Measurements from ENCODE around the gene CNTNAP5. TPM values are rescaled to one million over a fixed set of nuclear protein-coding genes. Genes with fewer than 3 reads are reported as not detected.
A peak's percentile ranks its signal among the peaks of the same experiment; 100 is the strongest.

The CNTNAP5 gene
- total and polyA plus RNA-seq, 4 donors = 16.7 to 63.2 (median 39.1) TPM

DNA sequence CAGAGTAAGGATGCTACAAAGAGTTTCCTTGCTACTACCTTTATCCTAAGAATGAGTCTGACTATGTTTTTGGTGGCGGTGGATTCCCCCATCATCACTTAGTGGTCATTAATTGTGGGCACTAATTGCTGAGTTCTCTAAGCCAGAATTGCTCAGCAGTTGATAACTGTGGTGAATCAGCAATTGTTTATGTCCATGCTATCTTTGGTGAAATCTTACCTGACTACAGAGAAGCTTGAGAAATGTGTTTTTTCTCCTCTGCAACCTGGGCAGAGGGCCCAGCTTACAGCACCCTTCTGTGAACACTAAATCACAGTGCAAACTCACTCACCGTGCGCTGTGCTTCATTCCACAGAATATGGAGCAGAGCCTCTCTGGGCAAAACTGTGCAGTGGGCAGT is 683.6 kb downstream of the CNTNAP5 start:
- no peak overlapping the region for H3K4me3 ChIP-seq (ENCODE audit: low read depth, low read length)
- H3K36me3 ChIP-seq (ENCODE audit: control insufficient read depth, insufficient read depth, low read length) = no peaks in the 10 kb centered on the region
- H3K9me3 ChIP-seq (ENCODE audit: control insufficient read depth, insufficient read depth, low read length) = no peaks in the 10 kb centered on the region
- H3K27me3 ChIP-seq (ENCODE audit: control insufficient read depth, insufficient read depth, low read length) = no peaks in the 10 kb centered on the region
- H3K27ac ChIP-seq (ENCODE audit: low read depth, low read length) = no peak overlapping the region
- DNase-seq (ENCODE audit: low read depth in 4 of 6, low spot score in 6 of 6) = no peak
- H3K4me1 ChIP-seq (ENCODE audit: control insufficient read depth, insufficient read depth, low read length) = no peaks in the 10 kb centered on the region
- WGBS (ENCODE audit: insufficient coverage) = 75% methylated on average over 2 of the region's 3 CpGs

GRCh38 chr2:124713969-124714368 is 688.9 kb downstream of the CNTNAP5 start:
- Histone ChIP-seq H3K4me3 (ENCODE audit: low read depth, low read length) (no peak overlapping the region), H3K9me3 (ENCODE audit: control insufficient read depth, insufficient read depth, low read length) (no peaks in the 10 kb centered on the region), H3K36me3 (ENCODE audit: control insufficient read depth, insufficient read depth, low read length) (no peaks in the 10 kb centered on the region), H3K4me1 (ENCODE audit: control insufficient read depth, insufficient read depth, low read length) (no peaks in the 10 kb centered on the region), H3K27me3 (ENCODE audit: control insufficient read depth, insufficient read depth, low read length) (no peaks in the 10 kb centered on the region), H3K27ac (ENCODE audit: low read depth, low read length) (no peak overlapping the region)
- WGBS (ENCODE audit: insufficient coverage) = no CpG with 5 or more reads among the region's 2 CpGs
- no peak for DNase-seq (ENCODE audit: low read depth in 4 of 6, low spot score in 6 of 6)

DNA sequence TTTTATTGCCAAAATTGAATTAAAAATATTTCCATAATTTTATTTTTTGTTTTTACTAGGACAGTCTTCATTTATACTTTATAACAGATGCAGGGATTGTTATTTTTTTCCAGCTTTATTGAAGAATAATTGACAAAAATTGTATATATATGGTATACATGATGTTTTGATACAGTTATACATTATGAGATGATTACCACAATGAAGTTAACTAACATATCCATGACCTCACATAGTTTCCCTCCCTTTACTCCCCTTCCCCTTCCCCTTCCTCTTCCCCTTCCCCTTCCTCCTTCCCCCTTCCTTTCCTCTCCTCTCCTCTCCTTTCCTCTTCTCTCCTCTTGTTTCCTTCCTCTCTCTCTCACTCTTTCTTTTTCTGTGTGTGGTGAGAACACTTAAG is 700.1 kb downstream of the CNTNAP5 start:
- H3K27me3 ChIP-seq (ENCODE audit: control insufficient read depth, insufficient read depth, low read length) = no peaks in the 10 kb centered on the region
- no peaks in the 10 kb centered on the region for H3K36me3 ChIP-seq (ENCODE audit: control insufficient read depth, insufficient read depth, low read length)
- H3K4me1 ChIP-seq (ENCODE audit: control insufficient read depth, insufficient read depth, low read length) = no peaks in the 10 kb centered on the region
- no peak overlapping the region for H3K27ac ChIP-seq (ENCODE audit: low read depth, low read length)
- no peaks in the 10 kb centered on the region for H3K9me3 ChIP-seq (ENCODE audit: control insufficient read depth, insufficient read depth, low read length)
- no peak for DNase-seq (ENCODE audit: low read depth in 4 of 6, low spot score in 6 of 6)
- no peak overlapping the region for H3K4me3 ChIP-seq (ENCODE audit: low read depth, low read length)

GRCh38 chr2:124740636-124741035 is 715.5 kb downstream of the CNTNAP5 start:
- Histone ChIP-seq H3K36me3 (ENCODE audit: control insufficient read depth, insufficient read depth, low read length) (no peaks in the 10 kb centered on the region), H3K27ac (ENCODE audit: low read depth, low read length) (no peak overlapping the region), H3K4me1 (ENCODE audit: control insufficient read depth, insufficient read depth, low read length) (no peaks in the 10 kb centered on the region), H3K4me3 (ENCODE audit: low read depth, low read length) (no peak overlapping the region), H3K27me3 (ENCODE audit: control insufficient read depth, insufficient read depth, low read length) (no peaks in the 10 kb centered on the region), H3K9me3 (ENCODE audit: control insufficient read depth, insufficient read depth, low read length) (no peaks in the 10 kb centered on the region)
- WGBS (ENCODE audit: insufficient coverage) = 80% methylated on average over 1 of the region's 2 CpGs
- no peak for DNase-seq (ENCODE audit: low read depth in 4 of 6, low spot score in 6 of 6)

GRCh38 chr2:124753842-124754241 is 728.8 kb downstream of the CNTNAP5 start:
- Histone ChIP-seq H3K4me1 (ENCODE audit: control insufficient read depth, insufficient read depth, low read length) (no peaks in the 10 kb centered on the region), H3K27me3 (ENCODE audit: control insufficient read depth, insufficient read depth, low read length) (no peaks in the 10 kb centered on the region), H3K36me3 (ENCODE audit: control insufficient read depth, insufficient read depth, low read length) (no peaks in the 10 kb centered on the region), H3K27ac (ENCODE audit: low read depth, low read length) (no peak overlapping the region), H3K4me3 (ENCODE audit: low read depth, low read length) (no peak overlapping the region), H3K9me3 (ENCODE audit: control insufficient read depth, insufficient read depth, low read length) (no peaks in the 10 kb centered on the region)
- no peak for DNase-seq (ENCODE audit: low read depth in 4 of 6, low spot score in 6 of 6)
- 100% methylated on average over 1 of the region's 3 CpGs for WGBS (ENCODE audit: insufficient coverage)

GRCh38 chr2:124755386-124755785 is 730.3 kb downstream of the CNTNAP5 start:
- H3K9me3 ChIP-seq (ENCODE audit: control insufficient read depth, insufficient read depth, low read length) = no peaks in the 10 kb centered on the region
- no peak overlapping the region for H3K27ac ChIP-seq (ENCODE audit: low read depth, low read length)
- no peaks in the 10 kb centered on the region for H3K27me3 ChIP-seq (ENCODE audit: control insufficient read depth, insufficient read depth, low read length)
- H3K4me1 ChIP-seq (ENCODE audit: control insufficient read depth, insufficient read depth, low read length) = no peaks in the 10 kb centered on the region
- DNase-seq (ENCODE audit: low read depth in 4 of 6, low spot score in 6 of 6) = peak in 2 of 6 donors; percentile 14 to 17
- H3K4me3 ChIP-seq (ENCODE audit: low read depth, low read length) = no peak overlapping the region
- no CpG with 5 or more reads among the region's 1 CpG for WGBS (ENCODE audit: insufficient coverage)
- no peaks in the 10 kb centered on the region for H3K36me3 ChIP-seq (ENCODE audit: control insufficient read depth, insufficient read depth, low read length)

DNA sequence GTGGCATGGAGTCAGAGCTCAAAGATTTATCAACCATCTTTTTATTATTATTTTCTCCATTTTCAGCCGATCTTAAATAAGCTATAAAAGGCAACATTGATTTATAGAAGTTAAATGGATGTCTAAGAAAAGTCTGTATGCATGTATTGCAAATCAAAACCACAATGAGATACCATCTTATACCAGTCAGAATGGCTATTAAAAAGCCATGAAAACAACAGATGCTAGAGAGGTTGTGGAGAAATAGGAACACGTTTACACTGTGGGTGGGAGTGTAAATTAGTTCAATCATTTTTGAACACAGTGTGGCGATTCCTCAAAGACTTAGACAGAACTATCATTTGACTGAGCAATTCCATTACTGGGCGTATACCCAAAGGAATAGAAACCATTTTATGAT is 731.0 kb downstream of the CNTNAP5 start:
- no peak for DNase-seq (ENCODE audit: low read depth in 4 of 6, low spot score in 6 of 6)
- no peaks in the 10 kb centered on the region for H3K9me3 ChIP-seq (ENCODE audit: control insufficient read depth, insufficient read depth, low read length)
- no peak overlapping the region for H3K27ac ChIP-seq (ENCODE audit: low read depth, low read length)
- H3K4me1 ChIP-seq (ENCODE audit: control insufficient read depth, insufficient read depth, low read length) = no peaks in the 10 kb centered on the region
- H3K36me3 ChIP-seq (ENCODE audit: control insufficient read depth, insufficient read depth, low read length) = no peaks in the 10 kb centered on the region
- no peak overlapping the region for H3K4me3 ChIP-seq (ENCODE audit: low read depth, low read length)
- WGBS (ENCODE audit: insufficient coverage) = no CpG with 5 or more reads among the region's 4 CpGs
- H3K27me3 ChIP-seq (ENCODE audit: control insufficient read depth, insufficient read depth, low read length) = no peaks in the 10 kb centered on the region

DNA sequence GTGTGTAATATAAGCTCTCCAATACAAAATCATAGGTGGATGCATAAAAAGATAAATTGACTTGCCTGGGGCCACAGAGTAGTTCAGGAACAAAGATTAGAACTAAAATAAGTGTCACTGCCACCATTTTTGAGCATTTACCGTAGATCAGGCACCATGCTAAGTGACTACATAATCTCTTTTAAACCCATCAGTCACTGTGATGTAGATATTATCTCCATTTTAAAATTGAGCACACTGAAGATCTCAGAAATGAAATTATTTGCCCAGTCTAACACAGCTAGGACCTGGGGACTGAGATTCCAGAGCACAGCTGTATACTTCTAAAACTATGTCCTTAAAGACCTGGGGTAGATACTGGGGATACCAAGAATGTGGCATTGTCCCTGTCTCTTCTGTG is 737.3 kb downstream of the CNTNAP5 start:
- H3K27ac ChIP-seq (ENCODE audit: low read depth, low read length) = no peak overlapping the region
- no peak overlapping the region for H3K4me3 ChIP-seq (ENCODE audit: low read depth, low read length)
- no peak for DNase-seq (ENCODE audit: low read depth in 4 of 6, low spot score in 6 of 6)
- no peaks in the 10 kb centered on the region for H3K4me1 ChIP-seq (ENCODE audit: control insufficient read depth, insufficient read depth, low read length)
- no CpG with 5 or more reads among the region's 1 CpG for WGBS (ENCODE audit: insufficient coverage)
- no peaks in the 10 kb centered on the region for H3K27me3 ChIP-seq (ENCODE audit: control insufficient read depth, insufficient read depth, low read length)
- no peaks in the 10 kb centered on the region for H3K36me3 ChIP-seq (ENCODE audit: control insufficient read depth, insufficient read depth, low read length)
- no peaks in the 10 kb centered on the region for H3K9me3 ChIP-seq (ENCODE audit: control insufficient read depth, insufficient read depth, low read length)

DNA sequence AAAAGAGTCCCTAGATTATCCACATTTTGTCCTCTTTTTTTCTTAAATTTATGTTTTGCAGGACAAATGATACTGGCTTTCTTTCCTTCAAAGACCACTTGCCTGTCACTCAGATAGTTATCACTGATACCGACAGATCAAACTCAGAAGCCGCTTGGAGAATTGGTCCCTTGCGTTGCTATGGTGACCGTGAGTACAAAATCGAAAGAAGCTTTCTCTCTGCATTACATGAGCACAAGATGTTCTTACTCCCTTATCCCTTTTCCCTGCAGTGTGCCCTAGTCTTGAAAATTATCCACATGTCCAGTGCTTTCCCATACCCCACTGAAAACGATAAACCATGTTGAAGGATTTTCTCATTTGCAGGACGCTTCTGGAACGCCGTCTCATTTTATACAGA is 738.5 kb downstream of the CNTNAP5 start:
- H3K36me3 ChIP-seq (ENCODE audit: control insufficient read depth, insufficient read depth, low read length) = no peaks in the 10 kb centered on the region
- H3K4me3 ChIP-seq (ENCODE audit: low read depth, low read length) = no peak overlapping the region
- peak; percentile 28 to 89 (median 42) for DNase-seq (ENCODE audit: low read depth in 4 of 6, low spot score in 6 of 6)
- no peaks in the 10 kb centered on the region for H3K9me3 ChIP-seq (ENCODE audit: control insufficient read depth, insufficient read depth, low read length)
- no peaks in the 10 kb centered on the region for H3K27me3 ChIP-seq (ENCODE audit: control insufficient read depth, insufficient read depth, low read length)
- peak overlapping the region; percentile 29 for H3K27ac ChIP-seq (ENCODE audit: low read depth, low read length)
- 58% methylated on average over 9 of the region's 9 CpGs for WGBS (ENCODE audit: insufficient coverage)
- no peaks in the 10 kb centered on the region for H3K4me1 ChIP-seq (ENCODE audit: control insufficient read depth, insufficient read depth, low read length)

DNA sequence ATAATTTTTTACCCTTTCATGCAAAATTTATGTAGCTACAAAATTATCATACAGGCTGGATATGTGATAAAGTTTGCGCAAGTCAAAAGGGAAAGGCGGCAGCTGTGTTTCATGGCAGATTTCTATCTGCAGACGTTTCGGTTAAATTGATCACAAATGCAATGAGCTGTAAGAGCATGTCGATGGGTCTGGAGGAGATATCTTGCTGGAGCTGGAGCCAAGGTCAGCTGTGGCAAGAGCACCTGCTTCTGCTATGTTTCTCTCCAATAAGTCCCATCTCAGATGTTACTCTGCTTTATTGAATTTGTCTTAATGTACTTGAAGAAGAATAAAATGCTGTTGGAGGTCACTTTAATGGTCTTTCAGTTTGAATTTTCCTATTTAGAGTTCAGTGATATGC is 749.7 kb downstream of the CNTNAP5 start:
- Histone ChIP-seq H3K4me1 (ENCODE audit: control insufficient read depth, insufficient read depth, low read length) (no peaks in the 10 kb centered on the region), H3K9me3 (ENCODE audit: control insufficient read depth, insufficient read depth, low read length) (no peaks in the 10 kb centered on the region), H3K27ac (ENCODE audit: low read depth, low read length) (no peak overlapping the region), H3K4me3 (ENCODE audit: low read depth, low read length) (no peak overlapping the region), H3K27me3 (ENCODE audit: control insufficient read depth, insufficient read depth, low read length) (no peaks in the 10 kb centered on the region), H3K36me3 (ENCODE audit: control insufficient read depth, insufficient read depth, low read length) (peaks cover 9% of the 10 kb centered on the region)
- 72% methylated on average over 4 of the region's 5 CpGs for WGBS (ENCODE audit: insufficient coverage)
- DNase-seq (ENCODE audit: low read depth in 4 of 6, low spot score in 6 of 6) = peak in 1 of 6 donors; percentile 24
